ENCODE measurements around the gene BRAF.
A peak's percentile ranks its signal among the peaks of the same experiment; 100 is the strongest.
"Not testable (repeated sequence)": the region's sequence is repeated elsewhere in the genome, so short reads cannot be mapped to it uniquely, and the experiment has no call there.

Gene BRAF

GRCh38 chr7:140678081-140678815 lies 246.5 kb downstream of the BRAF start:
- no peak for DNase-seq

- DNase-seq = no peak
Observed at GRCh38 chr7:140677496-140677895, 247.2 kb downstream of the BRAF start.

- not testable (repeated sequence) for DNase-seq
Observed at GRCh38 chr7:140676956-140677355, 247.8 kb downstream of the BRAF start.

GRCh38 chr7:140676306-140676705 lies 248.4 kb downstream of the BRAF start:
- DNase-seq = peak in 2 of 14 donors; percentile 11 to 20

GRCh38 chr7:140675726-140676125 lies 249.0 kb downstream of the BRAF start:
- no peak for DNase-seq

- DNase-seq = peak in 10 of 14 donors; percentile 6 to 49 (median 39)
Observed at GRCh38 chr7:140674899-140675701, 249.6 kb downstream of the BRAF start.

GRCh38 chr7:140674356-140674800 lies 250.4 kb downstream of the BRAF start:
- DNase-seq = peak in 1 of 14 donors; percentile 48

GRCh38 chr7:140673774-140674155 lies 251.0 kb downstream of the BRAF start:
- peak in 4 of 14 donors; percentile 36 to 73 (median 53) for DNase-seq

GRCh38 chr7:140673063-140673773 lies 251.5 kb downstream of the BRAF start:
- DNase-seq = peak in 10 of 14 donors; percentile 26 to 73 (median 56)

- DNase-seq = peak in 11 of 14 donors; percentile 12 to 77 (median 55)
Observed at GRCh38 chr7:140672382-140673062, 252.2 kb downstream of the BRAF start, which contains the start of gene ADCK2. TSS of gene ADCK2 (plus strand) at chr7:140672945. CDS start at chr7:140673331, 386 bp downstream.

GRCh38 chr7:140671966-140672365 lies 252.8 kb downstream of the BRAF start:
- DNase-seq = peak in 1 of 14 donors; percentile 9

- DNase-seq = no peak
Observed at GRCh38 chr7:140670343-140670935, 254.3 kb downstream of the BRAF start.

GRCh38 chr7:140669862-140670261 lies 254.9 kb downstream of the BRAF start:
- DNase-seq = not testable (repeated sequence)

- DNase-seq = no peak
Observed at GRCh38 chr7:140669352-140669751, 255.4 kb downstream of the BRAF start.
